Hepatocyte (in vitro differentiated cells): ENCODE data around the gene LDB2.

Source experiments
- CTCF ChIP-seq: fragments of 200-600 bp; sonication (generic); IDR thresholded peaks from 2 replicates; pipeline ENCODE4 v1.5.1; 2016; ENCODE audit warnings: antibody characterized with exemption, mild to moderate bottlenecking; ENCODE audit not compliant: poor library complexity
- EZH2 ChIP-seq: fragments of 200-600 bp; sonication (generic); IDR thresholded peaks from 2 replicates; pipeline ENCODE4 v1.6.1; 2016; ENCODE audit warnings: antibody characterized with exemption, mild to moderate bottlenecking, borderline replicate concordance

GRCh38 chr4:16484711-16485110 is 413.7 kb downstream of the LDB2 start:
- no peak for TF ChIP-seq EZH2
- TF ChIP-seq CTCF: no peak
